A549 (cell line): ENCODE measurements around the gene FGGY. TPM values are rescaled to one million over a fixed set of nuclear protein-coding genes. Genes with fewer than 3 reads are reported as not detected.

Experiments
- ATAC-seq, 2 experiments: fragments of 200-7000 bp in 1 of 2; fragments of >200 bp in 1 of 2; cut with Nextera tagmentation in 1 of 2; cut with Tn5 transposase in 1 of 2; 3 replicates each; pipeline versions ENCODE4 v1.8.0 to v1.9.1; 2018 to 2020; ENCODE audit warnings: mild to moderate bottlenecking in 1 of 2, moderate library complexity in 1 of 2
- CTCF ChIA-PET: fragments of 300-600 bp; sonication (Branson Sonifier 250); formaldehyde crosslinking; extraction: SDS; loops from one replicate; lab custom pipeline; 2021; ENCODE audit warnings: antibody characterized with exemption, inconsistent platforms; lab: Yijun Ruan, JAX
- POLR2A ChIA-PET: fragments of 350-600 bp; formaldehyde crosslinking; extraction: SDS; loops from one replicate; lab custom pipeline; 2021; ENCODE audit warnings: antibody characterized with exemption, inconsistent platforms; lab: Yijun Ruan, JAX
- DNase-seq, 2 experiments: peaks; one replicate each; pipeline versions ENCODE4 v3.0.0 to v3.0.0-alpha.2; 2011 to 2016; ENCODE audit warnings: low read depth in 1 of 2, low spot score in 1 of 2
- FAIRE-seq: peaks from 2 replicates; lab custom pipeline; 2011; peaks lifted over from hg19 to GRCh38; lab: Jason Lieb, UNC
- H3K27ac ChIP-seq, 2 experiments: fragments of >200 bp; sonication (Bioruptor Twin); formaldehyde crosslinking; 3 replicates each; pipeline ENCODE4 v1.5.1; 2016 to 2017
- H3K4me1 ChIP-seq: fragments of >200 bp; sonication (Bioruptor Twin); formaldehyde crosslinking; 3 replicates; pipeline ENCODE4 v1.6.1; 2016
- H3K4me2 ChIP-seq: fragments of >200 bp; sonication (Bioruptor Twin); formaldehyde crosslinking; 3 replicates; pipeline ENCODE4 v1.6.1; 2016
- H3K4me3 ChIP-seq: fragments of >200 bp; sonication (Bioruptor Twin); formaldehyde crosslinking; 3 replicates; pipeline ENCODE4 v1.5.1; 2016
- H3K9me3 ChIP-seq: fragments of >200 bp; sonication (Bioruptor Twin); formaldehyde crosslinking; 3 replicates; pipeline ENCODE4 v1.6.1; 2016
- CBX2 ChIP-seq: fragments of 200-600 bp; sonication (generic); IDR thresholded peaks from 2 replicates; pipeline ENCODE4 v1.6.1; 2016; ENCODE audit warnings: low read depth, mild to moderate bottlenecking, borderline replicate concordance
- CBX8 ChIP-seq: fragments of 200-600 bp; sonication (generic); IDR thresholded peaks from 2 replicates; pipeline ENCODE4 v1.6.1; 2016
- CEBPB ChIP-seq, 2 experiments: fragments of >200 bp in 1 of 2; sonication (Bioruptor Twin) in 1 of 2; formaldehyde crosslinking in 1 of 2; IDR thresholded peaks; 2 replicates each; pipeline ENCODE4 v1.6.1; 2012 to 2016
- CHD4 ChIP-seq: fragments of 200-600 bp; sonication (generic); IDR thresholded peaks from 2 replicates; pipeline ENCODE4 v1.6.1; 2016; ENCODE audit warnings: antibody characterized with exemption, mild to moderate bottlenecking, borderline replicate concordance
- EHMT2 ChIP-seq: fragments of 200-600 bp; sonication (generic); IDR thresholded peaks from 2 replicates; pipeline ENCODE4 v1.6.1; 2016; ENCODE audit warnings: antibody characterized with exemption, low read depth, mild to moderate bottlenecking, moderate library complexity
- EP300 ChIP-seq, 2 experiments: fragments of >200 bp; sonication (Bioruptor Twin); formaldehyde crosslinking; IDR thresholded peaks; 2 replicates in 1 of 2; 3 replicates in 1 of 2; pipeline ENCODE4 v1.6.1; 2016 to 2017
- ESRRA ChIP-seq: fragments of 150-350 bp; IDR thresholded peaks from 2 replicates; pipeline ENCODE4 v1.6.1; 2014; ENCODE audit warnings: mild to moderate bottlenecking, low read length, borderline replicate concordance
- FOSB ChIP-seq: fragments of 250-450 bp; sonication (Bioruptor Pico); IDR thresholded peaks from 2 replicates; pipeline ENCODE4 v1.5.0; 2020; ENCODE audit warnings: mild to moderate bottlenecking, moderate library complexity
- FOSL2 ChIP-seq, 2 experiments: fragments of 450-650 bp in 1 of 2; fragments of >200 bp in 1 of 2; sonication (Bioruptor Twin) in 1 of 2; formaldehyde crosslinking; IDR thresholded peaks; 2 replicates each; pipeline versions ENCODE4 v1.5.0 to v1.6.1; 2016 to 2020; ENCODE audit warnings: mild to moderate bottlenecking in 1 of 2, moderate library complexity in 1 of 2
- FOXS1 ChIP-seq: fragments of 250-450 bp; sonication (Bioruptor Pico); IDR thresholded peaks from 2 replicates; pipeline ENCODE4 v1.5.0; 2020; ENCODE audit warnings: mild to moderate bottlenecking, moderate library complexity
- HOXA7 ChIP-seq: fragments of 250-450 bp; sonication (Bioruptor Pico); IDR thresholded peaks from 2 replicates; pipeline ENCODE4 v1.5.0; 2020; ENCODE audit warnings: mild to moderate bottlenecking, moderate library complexity
- HOXB13 ChIP-seq: fragments of 250-450 bp; sonication (Bioruptor Pico); IDR thresholded peaks from 2 replicates; pipeline ENCODE4 v1.5.0; 2020; ENCODE audit warnings: low read depth, mild to moderate bottlenecking, moderate library complexity
- HOXB5 ChIP-seq: fragments of 250-450 bp; sonication (Bioruptor Pico); IDR thresholded peaks from 2 replicates; pipeline ENCODE4 v1.5.0; 2020; ENCODE audit warnings: mild to moderate bottlenecking, moderate library complexity
- JUN ChIP-seq, 2 experiments: fragments of >200 bp; sonication (Bioruptor Twin); formaldehyde crosslinking; IDR thresholded peaks; 2 replicates in 1 of 2; 3 replicates in 1 of 2; pipeline ENCODE4 v1.6.1; 2016 to 2017
- NFE2L2 ChIP-seq: fragments of 150-350 bp; conservative IDR thresholded peaks from 2 replicates; pipeline ENCODE4 v1.6.1; 2014; ENCODE audit warnings: low read length
- NR3C1 ChIP-seq: fragments of >200 bp; sonication (Bioruptor Twin); formaldehyde crosslinking; IDR thresholded peaks from 3 replicates; pipeline ENCODE4 v1.6.1; 2017
- RAD21 ChIP-seq, 2 experiments: fragments of >200 bp in 1 of 2; sonication (Bioruptor Twin) in 1 of 2; formaldehyde crosslinking in 1 of 2; IDR thresholded peaks in 1 of 2; conservative IDR thresholded peaks in 1 of 2; 2 replicates in 1 of 2; 3 replicates in 1 of 2; pipeline ENCODE4 v1.6.1; 2012 to 2018; ENCODE audit warnings: inconsistent platforms in 1 of 2
- RARB ChIP-seq: fragments of 250-450 bp; sonication (Bioruptor Pico); IDR thresholded peaks from 2 replicates; pipeline ENCODE4 v1.8.0; 2021; ENCODE audit warnings: mild to moderate bottlenecking, moderate library complexity
- RNF2 ChIP-seq: fragments of 200-600 bp; sonication (generic); IDR thresholded peaks from 2 replicates; pipeline ENCODE4 v1.6.1; 2016; ENCODE audit warnings: low read depth, mild to moderate bottlenecking, antibody characterized with exemption, moderate library complexity, borderline replicate concordance
- TFCP2L1 ChIP-seq: fragments of 250-450 bp; sonication (Bioruptor Pico); IDR thresholded peaks from 2 replicates; pipeline ENCODE4 v1.5.0; 2021; ENCODE audit warnings: mild to moderate bottlenecking
- TP53 ChIP-seq: fragments of 250-450 bp; sonication (Bioruptor Pico); IDR thresholded peaks from 2 replicates; pipeline ENCODE4 v1.5.0; 2021; ENCODE audit warnings: mild to moderate bottlenecking, moderate library complexity
- ZC3H11A ChIP-seq: fragments of 450-650 bp; IDR thresholded peaks from 2 replicates; pipeline ENCODE4 v1.6.1; 2014; ENCODE audit warnings: antibody characterized with exemption, mild to moderate bottlenecking
- ZFP36 ChIP-seq: fragments of 450-650 bp; IDR thresholded peaks from 2 replicates; pipeline ENCODE4 v1.6.1; 2014; ENCODE audit warnings: borderline replicate concordance; ENCODE audit not compliant: partially characterized antibody
- ZNF302 ChIP-seq: fragments of 250-450 bp; sonication (Bioruptor Pico); IDR thresholded peaks from 2 replicates; pipeline ENCODE4 v1.9.0; 2021; ENCODE audit warnings: inconsistent platforms, mild to moderate bottlenecking, moderate library complexity
- ZSCAN20 ChIP-seq: fragments of 250-450 bp; sonication (Bioruptor Pico); IDR thresholded peaks from 2 replicates; pipeline ENCODE4 v1.8.0; 2022; ENCODE audit warnings: mild to moderate bottlenecking, moderate library complexity
- WGBS: methylation state at CpG from one replicate; pipeline ENCODE4 v1.1.6; 2017; ENCODE audit errors: missing lambda C conversion rate; 5-methylcytosine and 5-hydroxymethylcytosine counted together
- polyA plus RNA-seq, 4 experiments: library from polyadenylated mRNA; depleted of rRNA in 3 of 4; stranded (reverse); fragments of >200 nt; fragmentation: RNase III in 1 of 4; extraction: RNeasy Plus Mini Kit Qiagen cat#74134 plus additional on column Dnase treatment in 1 of 4; gene quantifications; 2 replicates in 3 of 4; 3 replicates in 1 of 4; pipeline ENCODE4 v1.2.3, GENCODE V29; 2011 to 2017
- TF ChIP-seq, protein P1 (sequence below): fragments of 150-350 bp; IDR thresholded peaks from 2 replicates; pipeline ENCODE4 v1.6.1; 2014; ENCODE audit warnings: low read depth, mild to moderate bottlenecking, low read length
- TF ChIP-seq, protein P2 (sequence below): fragments of 250-450 bp; sonication (Bioruptor Pico); IDR thresholded peaks from 2 replicates; pipeline ENCODE4 v1.5.0; 2021; ENCODE audit warnings: mild to moderate bottlenecking, moderate library complexity, borderline replicate concordance
- TF ChIP-seq, protein P3 (sequence below): fragments of >200 bp; sonication (Bioruptor Twin); formaldehyde crosslinking; IDR thresholded peaks from 3 replicates; pipeline ENCODE4 v1.6.1; 2016
- TF ChIP-seq, protein P4 (sequence below): IDR thresholded peaks from 2 replicates; pipeline ENCODE4 v1.6.1; 2012

Gene FGGY
- polyA plus RNA-seq, 2 of the 4 experiments (the other 2 are of a cell fraction), result 2.9 to 4.8 TPM

DNA sequence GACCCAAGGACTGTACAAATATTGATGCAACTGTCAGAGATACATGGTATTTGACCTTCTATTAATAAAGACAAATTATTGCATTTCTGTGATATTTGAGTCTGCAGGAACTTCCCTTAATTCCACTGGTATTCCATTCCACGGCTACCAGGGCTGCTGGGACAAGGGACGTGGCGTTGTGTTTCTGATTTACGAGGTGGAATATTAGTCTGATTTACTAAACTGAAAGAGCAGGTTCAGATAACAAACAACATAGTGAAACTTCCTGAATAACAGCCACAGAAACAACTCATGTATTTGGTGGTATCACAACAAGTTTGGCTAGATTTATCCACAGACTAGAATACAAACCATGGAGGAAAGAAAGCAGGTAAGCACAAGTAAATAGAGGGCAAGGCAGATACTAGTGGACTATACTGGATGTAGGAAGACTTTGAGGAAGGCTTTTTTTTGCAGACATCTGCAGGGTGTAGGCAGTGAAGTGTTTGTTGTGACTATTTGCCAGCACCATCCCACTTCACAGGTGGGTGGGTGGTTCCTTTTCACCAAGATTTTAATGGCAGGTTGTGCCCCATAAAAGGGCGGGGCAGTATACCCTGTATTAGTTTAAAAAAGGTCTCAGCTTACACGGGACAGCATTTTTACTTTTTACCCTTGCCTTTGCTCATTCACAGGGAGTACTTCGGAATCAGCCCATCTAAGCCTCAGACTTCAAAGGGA, 100.4 kb downstream of the FGGY start:
- no peaks in the 10 kb centered on the region for H3K9me3 ChIP-seq
- FAIRE-seq (no peak), ATAC-seq (no peak), DNase-seq (no peak)
- H3K4me2 ChIP-seq, result no peak overlapping the region
- TF ChIP-seq, protein P1, sequence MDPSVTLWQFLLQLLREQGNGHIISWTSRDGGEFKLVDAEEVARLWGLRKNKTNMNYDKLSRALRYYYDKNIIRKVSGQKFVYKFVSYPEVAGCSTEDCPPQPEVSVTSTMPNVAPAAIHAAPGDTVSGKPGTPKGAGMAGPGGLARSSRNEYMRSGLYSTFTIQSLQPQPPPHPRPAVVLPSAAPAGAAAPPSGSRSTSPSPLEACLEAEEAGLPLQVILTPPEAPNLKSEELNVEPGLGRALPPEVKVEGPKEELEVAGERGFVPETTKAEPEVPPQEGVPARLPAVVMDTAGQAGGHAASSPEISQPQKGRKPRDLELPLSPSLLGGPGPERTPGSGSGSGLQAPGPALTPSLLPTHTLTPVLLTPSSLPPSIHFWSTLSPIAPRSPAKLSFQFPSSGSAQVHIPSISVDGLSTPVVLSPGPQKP, result no peak
- TF ChIP-seq ZSCAN20 (CRISPR knock-in tag) (no peak), CBX8 (no peak)
- 78% methylated on average over 7 of the region's 7 CpGs for WGBS
- no peak overlapping the region for H3K4me3 ChIP-seq
- no peak overlapping the region for H3K27ac ChIP-seq
- CTCF ChIA-PET, result no interaction called here
- POLR2A ChIA-PET, result no interaction called here
- H3K4me1 ChIP-seq, result no peaks in the 10 kb centered on the region

DNA sequence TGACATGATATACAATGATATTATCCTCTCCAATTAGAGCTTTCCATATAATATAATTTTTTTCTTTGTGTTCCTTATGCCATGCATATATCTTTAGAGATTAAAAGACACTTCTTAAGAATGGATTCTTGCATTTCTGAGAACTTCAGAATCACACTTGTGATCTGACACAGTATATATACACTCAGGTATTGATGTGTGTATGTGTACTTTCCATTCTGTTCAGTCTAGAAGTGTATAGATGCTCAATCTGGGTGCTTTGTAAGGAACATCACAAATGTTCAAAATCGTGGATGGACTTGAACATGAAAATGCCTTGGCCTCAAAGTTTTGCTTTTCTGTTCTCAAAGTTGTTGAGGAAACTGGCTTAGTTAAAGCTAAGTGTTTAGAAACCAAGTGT, 102.7 kb downstream of the FGGY start:
- no peak for FAIRE-seq
- Histone ChIP-seq H3K4me2 (no peak overlapping the region), H3K27ac (no peak overlapping the region), H3K9me3 (no peaks in the 10 kb centered on the region), H3K4me1 (no peaks in the 10 kb centered on the region), H3K4me3 (no peak overlapping the region)
- 12% methylated on average over 1 of the region's 1 CpG for WGBS
- TF ChIP-seq RAD21 (conservative IDR thresholded peaks at IDR 0.05 in 1 of 2, IDR thresholded peaks at IDR 0.05 in 1 of 2) (no peak), ESRRA (no peak), CEBPB (IDR thresholded peaks at IDR 0.05) (no peak), NFE2L2 (no peak), HOXB5 (no peak), RARB (CRISPR knock-in tag) (no peak), ZC3H11A (no peak), ZSCAN20 (CRISPR knock-in tag) (no peak), ZNF302 (no peak), FOXS1 (no peak), FOSL2 (IDR thresholded peaks at IDR 0.05) (no peak), FOSL2 (CRISPR knock-in tag; IDR thresholded peaks at IDR 0.05) (no peak), RNF2 (no peak), HOXB13 (no peak), CBX2 (no peak), TFCP2L1 (CRISPR knock-in tag) (no peak)
- TF ChIP-seq, protein P2, sequence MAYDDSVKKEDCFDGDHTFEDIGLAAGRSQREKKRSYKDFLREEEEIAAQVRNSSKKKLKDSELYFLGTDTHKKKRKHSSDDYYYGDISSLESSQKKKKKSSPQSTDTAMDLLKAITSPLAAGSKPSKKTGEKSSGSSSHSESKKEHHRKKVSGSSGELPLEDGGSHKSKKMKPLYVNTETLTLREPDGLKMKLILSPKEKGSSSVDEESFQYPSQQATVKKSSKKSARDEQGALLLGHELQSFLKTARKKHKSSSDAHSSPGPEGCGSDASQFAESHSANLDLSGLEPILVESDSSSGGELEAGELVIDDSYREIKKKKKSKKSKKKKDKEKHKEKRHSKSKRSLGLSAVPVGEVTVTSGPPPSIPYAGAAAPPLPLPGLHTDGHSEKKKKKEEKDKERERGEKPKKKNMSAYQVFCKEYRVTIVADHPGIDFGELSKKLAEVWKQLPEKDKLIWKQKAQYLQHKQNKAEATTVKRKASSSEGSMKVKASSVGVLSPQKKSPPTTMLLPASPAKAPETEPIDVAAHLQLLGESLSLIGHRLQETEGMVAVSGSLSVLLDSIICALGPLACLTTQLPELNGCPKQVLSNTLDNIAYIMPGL, result no peak
- CTCF ChIA-PET, result no interaction called here
- no peak for ATAC-seq
- DNase-seq, result no peak
- POLR2A ChIA-PET, result no interaction called here

DNA sequence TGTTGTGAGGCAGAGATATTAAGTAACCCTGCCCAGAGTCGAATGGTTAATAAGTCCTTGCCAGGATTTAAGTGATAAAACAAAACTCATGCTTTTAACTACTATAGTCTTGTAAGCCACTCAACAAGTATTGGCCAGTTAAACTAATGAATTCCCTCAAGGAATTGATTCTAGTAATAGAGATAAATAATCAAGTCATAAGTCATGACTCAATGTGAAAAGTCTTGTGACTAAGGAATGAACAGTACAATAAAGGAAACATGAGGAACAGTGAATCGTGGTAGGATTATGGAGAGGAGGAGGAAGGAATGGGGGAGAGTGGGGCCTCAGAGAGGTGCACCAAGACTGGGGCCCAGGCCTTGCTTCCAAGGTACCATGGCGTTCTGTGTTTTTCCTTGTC, 104.7 kb downstream of the FGGY start:
- TF ChIP-seq ESRRA, result no peak
- TF ChIP-seq, protein P3, sequence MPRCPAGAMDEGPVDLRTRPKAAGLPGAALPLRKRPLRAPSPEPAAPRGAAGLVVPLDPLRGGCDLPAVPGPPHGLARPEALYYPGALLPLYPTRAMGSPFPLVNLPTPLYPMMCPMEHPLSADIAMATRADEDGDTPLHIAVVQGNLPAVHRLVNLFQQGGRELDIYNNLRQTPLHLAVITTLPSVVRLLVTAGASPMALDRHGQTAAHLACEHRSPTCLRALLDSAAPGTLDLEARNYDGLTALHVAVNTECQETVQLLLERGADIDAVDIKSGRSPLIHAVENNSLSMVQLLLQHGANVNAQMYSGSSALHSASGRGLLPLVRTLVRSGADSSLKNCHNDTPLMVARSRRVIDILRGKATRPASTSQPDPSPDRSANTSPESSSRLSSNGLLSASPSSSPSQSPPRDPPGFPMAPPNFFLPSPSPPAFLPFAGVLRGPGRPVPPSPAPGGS, result no peak
- no peak for TF ChIP-seq ZFP36
- TF ChIP-seq NR3C1, result no peak
- TF ChIP-seq JUN (IDR thresholded peaks at IDR 0.05), result no peak
- TF ChIP-seq CBX2, result no peak
- TF ChIP-seq CHD4, result no peak
- no peak for TF ChIP-seq HOXA7
- no peak for TF ChIP-seq FOSB (CRISPR knock-in tag)
- TF ChIP-seq, protein P4, sequence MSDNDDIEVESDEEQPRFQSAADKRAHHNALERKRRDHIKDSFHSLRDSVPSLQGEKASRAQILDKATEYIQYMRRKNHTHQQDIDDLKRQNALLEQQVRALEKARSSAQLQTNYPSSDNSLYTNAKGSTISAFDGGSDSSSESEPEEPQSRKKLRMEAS, result no peak
- no peak for TF ChIP-seq EHMT2
- TF ChIP-seq HOXB5, result no peak
- TF ChIP-seq EP300 (IDR thresholded peaks at IDR 0.05), result no peak
- TF ChIP-seq RARB (CRISPR knock-in tag), result no peak
- TF ChIP-seq TP53 (CRISPR knock-in tag), result no peak
- Histone ChIP-seq H3K4me3 (no peak overlapping the region), H3K4me1 (no peaks in the 10 kb centered on the region), H3K4me2 (no peak overlapping the region), H3K27ac (no peak overlapping the region), H3K9me3 (no peaks in the 10 kb centered on the region)
- ChIA-PET CTCF (no interaction called here), POLR2A (no interaction called here)
- 75% methylated on average over 3 of the region's 3 CpGs for WGBS
- DNase-seq (no peak), FAIRE-seq (no peak), ATAC-seq (no peak)
